SK-N-SH (cell line): ENCODE data around the gene RBM20. TPM values are rescaled to one million over a fixed set of nuclear protein-coding genes. Genes with fewer than 3 reads are reported as not detected.

Source experiments
- CTCF ChIA-PET: fragments of 300-600, 350-600 bp; formaldehyde crosslinking; extraction: SDS; loops from one replicate; lab custom pipeline; 2021; lab: Yijun Ruan, JAX
- POLR2A ChIA-PET: fragments of 350-600 bp; sonication (Branson Sonifier 250); formaldehyde crosslinking; extraction: SDS; loops from one replicate; lab custom pipeline; 2020; ENCODE audit warnings: antibody characterized with exemption, inconsistent platforms; lab: Yijun Ruan, JAX
- DNase-seq: peaks from one replicate; pipeline ENCODE4 v3.0.0; 2012
- H2AFZ ChIP-seq: fragments of 200-600 bp; sonication (generic); 2 replicates; pipeline ENCODE4 v1.8.1; 2016; ENCODE audit warnings: antibody characterized with exemption, mild to moderate bottlenecking, low read depth
- H3F3A ChIP-seq: fragments of 200-600 bp; sonication (generic); replicated peaks from 2 replicates; pipeline ENCODE3; 2016; ENCODE audit warnings: antibody characterized with exemption, mild to moderate bottlenecking; ENCODE audit not compliant: insufficient read depth
- H3K27ac ChIP-seq, 2 experiments: fragments of 200-500 bp in 1 of 2; fragments of 200-600 bp in 1 of 2; sonication (Bioruptor generic) in 1 of 2; sonication (generic), shearing (Covaris generic) in 1 of 2; 2 replicates each; pipeline versions ENCODE4 v1.5.1 to v1.6.1; 2014 to 2016; ENCODE audit warnings: low read depth in 2 of 2, inconsistent platforms in 1 of 2, low read length in 1 of 2, mild to moderate bottlenecking in 1 of 2, mixed read lengths in 1 of 2
- H3K27me3 ChIP-seq: fragments of 200-600 bp; sonication (generic), shearing (Covaris generic); 2 replicates; pipeline ENCODE4 v1.6.1; 2016; ENCODE audit warnings: mixed run types; ENCODE audit not compliant: insufficient read depth
- H3K36me3 ChIP-seq, 2 experiments: fragments of 200-500 bp in 1 of 2; fragments of 200-600 bp in 1 of 2; sonication (Bioruptor generic) in 1 of 2; sonication (generic) in 1 of 2; replicated peaks in 1 of 2; 2 replicates each; pipeline versions ENCODE3 to v1.5.1; 2014 to 2016; ENCODE audit warnings: low read length in 1 of 2, mild to moderate bottlenecking in 1 of 2; ENCODE audit not compliant: insufficient read depth in 2 of 2, control insufficient read depth in 1 of 2
- H3K4me1 ChIP-seq, 2 experiments: fragments of 200-500 bp in 1 of 2; fragments of 200-600 bp in 1 of 2; sonication (Bioruptor generic) in 1 of 2; sonication (generic), shearing (Covaris generic) in 1 of 2; 2 replicates each; pipeline versions ENCODE4 v1.5.1 to v1.6.1; 2014 to 2016; ENCODE audit warnings: low read depth in 1 of 2, low read length in 1 of 2, mixed run types in 1 of 2; ENCODE audit not compliant: insufficient read depth in 2 of 2, control insufficient read depth in 1 of 2
- H3K4me2 ChIP-seq: fragments of 200-600 bp; sonication (generic), shearing (Covaris generic); 2 replicates; pipeline ENCODE4 v1.6.1; 2017; ENCODE audit warnings: mixed run types
- H3K4me3 ChIP-seq, 2 experiments: fragments of 200-500 bp in 1 of 2; fragments of 200-600 bp in 1 of 2; sonication (Bioruptor generic) in 1 of 2; sonication (generic), shearing (Covaris generic) in 1 of 2; 2 replicates each; pipeline versions ENCODE4 v1.5.1 to v1.8.1; 2014 to 2016; ENCODE audit warnings: low read depth in 2 of 2, inconsistent platforms in 1 of 2, low read length in 1 of 2, mild to moderate bottlenecking in 1 of 2, mixed read lengths in 1 of 2, moderate library complexity in 1 of 2
- H3K79me2 ChIP-seq: fragments of 200-600 bp; sonication (generic); 2 replicates; pipeline ENCODE4 v1.8.1; 2017; ENCODE audit warnings: mild to moderate bottlenecking; ENCODE audit not compliant: insufficient read depth
- H3K9ac ChIP-seq: fragments of 200-600 bp; sonication (generic); 2 replicates; pipeline ENCODE4 v1.6.1; 2017; ENCODE audit warnings: mixed run types
- H3K9me2 ChIP-seq: fragments of 200-600 bp; sonication (generic); 2 replicates; pipeline ENCODE4 v1.6.1; 2017; ENCODE audit warnings: mixed run types
- H3K9me3 ChIP-seq: fragments of 200-600 bp; sonication (generic); 2 replicates; pipeline ENCODE4 v1.6.1; 2017; ENCODE audit warnings: mixed run types, mild to moderate bottlenecking, moderate library complexity
- H4K20me1 ChIP-seq: fragments of 200-600 bp; sonication (generic); 2 replicates; pipeline ENCODE4 v1.6.1; 2017; ENCODE audit warnings: mild to moderate bottlenecking, mixed run types; ENCODE audit not compliant: insufficient read depth
- CHD2 ChIP-seq: fragments of 150-350 bp; IDR thresholded peaks from 2 replicates; pipeline ENCODE4 v1.6.1; 2018; ENCODE audit warnings: low read length; ENCODE audit not compliant: partially characterized antibody
- CTCF ChIP-seq: fragments of 200-600 bp; sonication (generic); IDR thresholded peaks from 2 replicates; pipeline ENCODE4 v1.6.1; 2017; ENCODE audit warnings: antibody characterized with exemption, mild to moderate bottlenecking, moderate library complexity
- EP300 ChIP-seq, 2 experiments: IDR thresholded peaks; 2 replicates each; pipeline versions ENCODE4 v1.4.0 to v1.6.1; 2012; ENCODE audit warnings: borderline replicate concordance in 1 of 2, low read depth in 1 of 2, low read length in 1 of 2
- EZH2phosphoT487 ChIP-seq: fragments of 200-600 bp; sonication (generic); IDR thresholded peaks from 2 replicates; pipeline ENCODE4 v1.6.1; 2017; ENCODE audit warnings: low read depth, mixed run types, mild to moderate bottlenecking, antibody characterized with exemption, moderate library complexity, borderline replicate concordance
- FOSL2 ChIP-seq: IDR thresholded peaks from 2 replicates; pipeline ENCODE4 v1.4.0; 2012; ENCODE audit warnings: low read depth, mild to moderate bottlenecking, moderate library complexity, borderline replicate concordance
- FOXJ3 ChIP-seq: sonication (generic); formaldehyde crosslinking; IDR thresholded peaks from 2 replicates; pipeline ENCODE4 v1.5.1; 2020; ENCODE audit warnings: mild to moderate bottlenecking, missing genetic modification reagents
- FOXM1 ChIP-seq: IDR thresholded peaks from 2 replicates; pipeline ENCODE4 v1.4.0; 2012; ENCODE audit warnings: low read depth, mild to moderate bottlenecking
- GABPA ChIP-seq: IDR thresholded peaks from 2 replicates; pipeline ENCODE4 v1.4.0; 2012; ENCODE audit warnings: low read depth, mild to moderate bottlenecking
- GATA2 ChIP-seq: sonication (generic); formaldehyde crosslinking; IDR thresholded peaks from 2 replicates; pipeline ENCODE4 v1.5.0; 2020; ENCODE audit warnings: mild to moderate bottlenecking, missing genetic modification reagents
- JUND ChIP-seq: IDR thresholded peaks from 2 replicates; pipeline ENCODE4 v1.4.0; 2012
- MEF2A ChIP-seq: IDR thresholded peaks from 2 replicates; pipeline ENCODE4 v1.4.0; 2012; ENCODE audit warnings: low read depth, borderline replicate concordance
- PBX3 ChIP-seq: IDR thresholded peaks from 2 replicates; pipeline ENCODE4; 2012
- RAD21 ChIP-seq: IDR thresholded peaks from 2 replicates; pipeline ENCODE4 v1.6.1; 2012; ENCODE audit warnings: mild to moderate bottlenecking, low read length
- RCOR1 ChIP-seq: fragments of 150-350 bp; IDR thresholded peaks from 2 replicates; pipeline ENCODE4 v1.6.1; 2017; ENCODE audit warnings: antibody characterized with exemption, low read length
- REST ChIP-seq: IDR thresholded peaks from 2 replicates; pipeline ENCODE4 v1.6.1; 2012; ENCODE audit warnings: mild to moderate bottlenecking, low read depth, low read length, moderate library complexity
- RFX5 ChIP-seq: IDR thresholded peaks from 2 replicates; pipeline ENCODE4 v1.6.1; 2012; ENCODE audit warnings: mild to moderate bottlenecking, improper control_type of control experiment, low read length
- RXRA ChIP-seq: IDR thresholded peaks from 2 replicates; pipeline ENCODE4 v1.4.0; 2012; ENCODE audit warnings: low read depth, mild to moderate bottlenecking, borderline replicate concordance
- SIN3A ChIP-seq: IDR thresholded peaks from 2 replicates; pipeline ENCODE4 v1.6.1; 2012; ENCODE audit warnings: low read depth, mild to moderate bottlenecking, low read length, moderate library complexity, borderline replicate concordance
- TAF1 ChIP-seq: IDR thresholded peaks from 2 replicates; pipeline ENCODE4 v1.6.1; 2012; ENCODE audit warnings: low read depth, mild to moderate bottlenecking, low read length, moderate library complexity, borderline replicate concordance
- TEAD4 ChIP-seq: IDR thresholded peaks from 2 replicates; pipeline ENCODE4 v1.4.0; 2012; ENCODE audit warnings: mild to moderate bottlenecking, borderline replicate concordance; ENCODE audit not compliant: insufficient read depth
- USF2 ChIP-seq: fragments of 150-350 bp; IDR thresholded peaks from 2 replicates; pipeline ENCODE4 v1.6.1; 2017; ENCODE audit warnings: antibody characterized with exemption, low read length, low read depth, borderline replicate concordance
- YY1 ChIP-seq: IDR thresholded peaks from 2 replicates; pipeline ENCODE4 v1.4.0; 2012; ENCODE audit warnings: low read depth, mild to moderate bottlenecking
- WGBS: methylation state at CpG from one replicate; pipeline ENCODE4 v1.1.6; 2017; ENCODE audit warnings: low lambda C conversion rate; 5-methylcytosine and 5-hydroxymethylcytosine counted together
- polyA plus RNA-seq, 3 experiments: library from polyadenylated mRNA; depleted of rRNA; stranded (reverse); fragments of >200 nt; gene quantifications; 2 replicates each; pipeline ENCODE4 v1.2.3, GENCODE V29; 2012
- TF ChIP-seq, protein P1 (sequence below): IDR thresholded peaks from 2 replicates; pipeline ENCODE4 v1.4.0; 2012; ENCODE audit warnings: low read depth, borderline replicate concordance
- TF ChIP-seq, protein P2 (sequence below): fragments of 150-350 bp; IDR thresholded peaks from 2 replicates; pipeline ENCODE4 v1.6.1; 2016; ENCODE audit warnings: mild to moderate bottlenecking, low read depth, low read length

The RBM20 gene
- polyA plus RNA-seq, 1 of the 3 experiments (the other 2 are of a cell fraction): 0.64 TPM

DNA sequence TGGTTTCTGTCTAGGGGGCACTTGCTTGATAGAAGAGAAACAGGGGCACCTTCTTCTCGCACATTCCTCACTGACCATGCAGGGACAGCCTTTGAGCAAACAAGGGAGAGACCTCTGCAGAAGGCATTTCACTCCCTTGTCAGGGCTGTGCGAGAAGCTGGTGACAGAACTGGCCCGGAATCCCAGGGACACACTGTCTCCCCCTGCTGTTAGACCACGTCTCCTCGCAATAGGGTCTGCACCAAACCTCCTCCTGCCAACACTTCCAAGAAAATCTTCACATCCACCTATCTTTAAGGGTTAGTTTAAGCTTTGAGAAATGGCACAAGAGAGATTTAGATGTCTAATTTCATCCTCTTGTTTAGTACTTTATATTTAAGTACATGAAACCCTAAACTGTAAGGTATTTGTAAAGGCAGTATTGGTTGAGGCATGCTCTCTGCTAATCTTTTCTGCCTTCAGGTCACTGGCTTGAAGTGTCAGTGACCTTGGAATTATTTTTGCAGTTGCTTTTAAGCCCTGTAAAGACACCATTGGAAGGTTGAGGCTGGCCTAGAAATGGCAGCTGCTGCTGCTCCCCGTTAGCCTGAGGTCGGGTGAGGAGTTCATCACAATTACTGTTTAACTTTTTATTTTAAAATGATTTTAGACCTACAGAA is 37.0 kb downstream of the RBM20 start:
- ChIA-PET CTCF (interaction anchor here (0.6 to 2.7 kb wide), 22 partner anchors 9 to 231 kb away, joined by 3 to 18 read pairs (median 5); partner anchors contain the start of gene RBM20), POLR2A (no interaction called here)
- Histone ChIP-seq H3F3A (no peaks in the 10 kb centered on the region), H3K36me3 (no peaks in the 10 kb centered on the region), H3K9ac (no peak overlapping the region), H3K27ac (no peak overlapping the region), H3K4me1 (peaks cover 0 to 18% of the 10 kb centered on the region in 2 experiments; a peak in 2 of 4 replicates), H3K9me2 (no peaks in the 10 kb centered on the region), H3K4me2 (no peak overlapping the region), H3K79me2 (no peaks in the 10 kb centered on the region), H3K4me3 (peak overlapping the region in 1 of 2 experiments; percentile 33; a peak in 1 of 4 replicates), H2AFZ (no peak overlapping the region), H3K9me3 (no peaks in the 10 kb centered on the region), H4K20me1 (no peaks in the 10 kb centered on the region), H3K27me3 (no peaks in the 10 kb centered on the region)
- DNase-seq: peak; percentile 76
- WGBS: 70% methylated on average over 7 of the region's 7 CpGs
- TF ChIP-seq USF2 (no peak), REST (no peak), FOSL2 (no peak), YY1 (no peak), RCOR1 (no peak), GABPA (no peak), CHD2 (no peak), MEF2A (no peak), FOXJ3 (no peak), JUND (no peak), EZH2phosphoT487 (no peak), GATA2 (no peak), TEAD4 (no peak), RXRA (no peak), CTCF (peak; percentile 56), EP300 (IDR thresholded peaks at IDR 0.05; ENCODE audit: borderline replicate concordance in 1 of 2, low read depth in 1 of 2, low read length in 1 of 2) (no peak), RAD21 (peak; percentile 58), SIN3A (no peak), RFX5 (no peak), TAF1 (no peak), PBX3 (no peak), FOXM1 (no peak)
- TF ChIP-seq, protein P1, sequence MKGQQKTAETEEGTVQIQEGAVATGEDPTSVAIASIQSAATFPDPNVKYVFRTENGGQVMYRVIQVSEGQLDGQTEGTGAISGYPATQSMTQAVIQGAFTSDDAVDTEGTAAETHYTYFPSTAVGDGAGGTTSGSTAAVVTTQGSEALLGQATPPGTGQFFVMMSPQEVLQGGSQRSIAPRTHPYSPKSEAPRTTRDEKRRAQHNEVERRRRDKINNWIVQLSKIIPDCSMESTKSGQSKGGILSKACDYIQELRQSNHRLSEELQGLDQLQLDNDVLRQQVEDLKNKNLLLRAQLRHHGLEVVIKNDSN: no peak
- TF ChIP-seq, protein P2, sequence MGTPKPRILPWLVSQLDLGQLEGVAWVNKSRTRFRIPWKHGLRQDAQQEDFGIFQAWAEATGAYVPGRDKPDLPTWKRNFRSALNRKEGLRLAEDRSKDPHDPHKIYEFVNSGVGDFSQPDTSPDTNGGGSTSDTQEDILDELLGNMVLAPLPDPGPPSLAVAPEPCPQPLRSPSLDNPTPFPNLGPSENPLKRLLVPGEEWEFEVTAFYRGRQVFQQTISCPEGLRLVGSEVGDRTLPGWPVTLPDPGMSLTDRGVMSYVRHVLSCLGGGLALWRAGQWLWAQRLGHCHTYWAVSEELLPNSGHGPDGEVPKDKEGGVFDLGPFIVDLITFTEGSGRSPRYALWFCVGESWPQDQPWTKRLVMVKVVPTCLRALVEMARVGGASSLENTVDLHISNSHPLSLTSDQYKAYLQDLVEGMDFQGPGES: no peak
